HepG2 (cell line): Measurements from ENCODE around the gene MEGF6.

ENCODE experiments used
- ARID2 ChIP-seq: sonication (generic); formaldehyde crosslinking; IDR thresholded peaks from 2 replicates; pipeline ENCODE4 v1.8.1; 2022; ENCODE audit warnings: mild to moderate bottlenecking, missing genetic modification reagents, borderline replicate concordance
- CEBPB ChIP-seq: IDR thresholded peaks from 2 replicates; pipeline ENCODE4 v1.6.1; 2011; ENCODE audit warnings: low read depth, low read length, improper control_type of control experiment, borderline replicate concordance
- MXI1 ChIP-seq: IDR thresholded peaks from 3 replicates; pipeline ENCODE4 v1.6.1; 2012; ENCODE audit warnings: low read depth, low read length, inconsistent platforms, borderline replicate concordance
- SNRNP70 ChIP-seq: fragments of 200-400 bp; formaldehyde crosslinking; IDR thresholded peaks from 2 replicates; pipeline ENCODE4 v1.6.1; 2017; ENCODE audit warnings: mild to moderate bottlenecking, low read depth, low read length, moderate library complexity
- TAF1 ChIP-seq: sonication (generic); formaldehyde crosslinking; IDR thresholded peaks from 2 replicates; pipeline ENCODE4 v1.4.0; 2020; ENCODE audit warnings: missing genetic modification reagents
- TCF12 ChIP-seq, 2 experiments: fragments of 450-650 bp in 1 of 2; sonication (generic) in 1 of 2; formaldehyde crosslinking in 1 of 2; IDR thresholded peaks; 2 replicates each; pipeline versions ENCODE4 v1.6.1 to v1.8.0; 2017 to 2022; ENCODE audit warnings: antibody characterized with exemption in 1 of 2, mild to moderate bottlenecking in 1 of 2, missing genetic modification reagents in 1 of 2, moderate library complexity in 1 of 2
- ZNF121 ChIP-seq: sonication (generic); formaldehyde crosslinking; IDR thresholded peaks from 2 replicates; pipeline ENCODE4 v1.5.0; 2020; ENCODE audit warnings: mild to moderate bottlenecking, missing genetic modification reagents
- ZNF484 ChIP-seq: sonication (generic); formaldehyde crosslinking; IDR thresholded peaks from 2 replicates; pipeline ENCODE4 v1.5.1; 2020; ENCODE audit warnings: mild to moderate bottlenecking, low read depth, missing genetic modification reagents, borderline replicate concordance
- ZNF768 ChIP-seq: sonication (generic); formaldehyde crosslinking; IDR thresholded peaks from 2 replicates; pipeline ENCODE4 v1.4.0; 2020; ENCODE audit warnings: missing genetic modification reagents
- TF ChIP-seq, protein P1 (sequence below), 2 experiments: IDR thresholded peaks; 2 replicates each; pipeline ENCODE4 v1.6.1; 2011 to 2012; ENCODE audit warnings: low read length in 2 of 2, borderline replicate concordance in 1 of 2, low read depth in 1 of 2, mild to moderate bottlenecking in 1 of 2, moderate library complexity in 1 of 2
- TF ChIP-seq, protein P2 (sequence below): sonication (generic); formaldehyde crosslinking; IDR thresholded peaks from 2 replicates; pipeline ENCODE4 v1.4.0; 2020; ENCODE audit warnings: missing genetic modification reagents, borderline replicate concordance
- TF ChIP-seq, protein P3 (sequence below): sonication (generic); formaldehyde crosslinking; IDR thresholded peaks from 2 replicates; pipeline ENCODE4 v1.5.0; 2020; ENCODE audit warnings: mild to moderate bottlenecking, missing genetic modification reagents, moderate library complexity
- TF ChIP-seq, protein P4 (sequence below): sonication (generic); formaldehyde crosslinking; IDR thresholded peaks from 2 replicates; pipeline ENCODE4 v1.8.1; 2023; ENCODE audit warnings: mild to moderate bottlenecking, moderate library complexity, missing genetic modification reagents

DNA sequence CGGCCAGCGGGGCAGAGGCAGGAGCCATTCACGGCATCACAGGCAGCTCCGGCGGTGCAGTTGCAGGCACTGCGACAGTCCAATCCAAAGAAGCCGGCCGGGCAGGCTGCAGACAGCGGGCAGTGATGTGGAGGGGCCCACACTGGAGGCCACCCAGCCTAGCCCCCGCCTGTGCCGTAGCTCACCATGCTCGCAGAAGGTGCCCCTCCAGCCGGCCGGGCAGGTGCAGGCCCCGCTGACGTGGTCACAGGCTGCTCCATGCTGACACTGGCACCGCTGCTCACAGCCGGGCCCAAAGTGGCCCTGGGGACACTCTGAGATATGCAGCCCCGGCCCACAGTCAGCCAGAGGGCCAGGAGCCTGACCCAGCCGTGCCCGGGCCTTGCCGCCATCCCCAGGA is 111.7 kb downstream of the MEGF6 start:
- TF ChIP-seq TAF1 (CRISPR knock-in tag) = no peak
- no peak for TF ChIP-seq ZNF484 (CRISPR knock-in tag)
- TF ChIP-seq, protein P1, sequence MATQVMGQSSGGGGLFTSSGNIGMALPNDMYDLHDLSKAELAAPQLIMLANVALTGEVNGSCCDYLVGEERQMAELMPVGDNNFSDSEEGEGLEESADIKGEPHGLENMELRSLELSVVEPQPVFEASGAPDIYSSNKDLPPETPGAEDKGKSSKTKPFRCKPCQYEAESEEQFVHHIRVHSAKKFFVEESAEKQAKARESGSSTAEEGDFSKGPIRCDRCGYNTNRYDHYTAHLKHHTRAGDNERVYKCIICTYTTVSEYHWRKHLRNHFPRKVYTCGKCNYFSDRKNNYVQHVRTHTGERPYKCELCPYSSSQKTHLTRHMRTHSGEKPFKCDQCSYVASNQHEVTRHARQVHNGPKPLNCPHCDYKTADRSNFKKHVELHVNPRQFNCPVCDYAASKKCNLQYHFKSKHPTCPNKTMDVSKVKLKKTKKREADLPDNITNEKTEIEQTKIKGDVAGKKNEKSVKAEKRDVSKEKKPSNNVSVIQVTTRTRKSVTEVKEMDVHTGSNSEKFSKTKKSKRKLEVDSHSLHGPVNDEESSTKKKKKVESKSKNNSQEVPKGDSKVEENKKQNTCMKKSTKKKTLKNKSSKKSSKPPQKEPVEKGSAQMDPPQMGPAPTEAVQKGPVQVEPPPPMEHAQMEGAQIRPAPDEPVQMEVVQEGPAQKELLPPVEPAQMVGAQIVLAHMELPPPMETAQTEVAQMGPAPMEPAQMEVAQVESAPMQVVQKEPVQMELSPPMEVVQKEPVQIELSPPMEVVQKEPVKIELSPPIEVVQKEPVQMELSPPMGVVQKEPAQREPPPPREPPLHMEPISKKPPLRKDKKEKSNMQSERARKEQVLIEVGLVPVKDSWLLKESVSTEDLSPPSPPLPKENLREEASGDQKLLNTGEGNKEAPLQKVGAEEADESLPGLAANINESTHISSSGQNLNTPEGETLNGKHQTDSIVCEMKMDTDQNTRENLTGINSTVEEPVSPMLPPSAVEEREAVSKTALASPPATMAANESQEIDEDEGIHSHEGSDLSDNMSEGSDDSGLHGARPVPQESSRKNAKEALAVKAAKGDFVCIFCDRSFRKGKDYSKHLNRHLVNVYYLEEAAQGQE (IDR thresholded peaks at IDR 0.05; ENCODE audit: borderline replicate concordance in 1 of 2, low read depth in 1 of 2, low read length in 2 of 2) = no peak
- TF ChIP-seq, protein P2, sequence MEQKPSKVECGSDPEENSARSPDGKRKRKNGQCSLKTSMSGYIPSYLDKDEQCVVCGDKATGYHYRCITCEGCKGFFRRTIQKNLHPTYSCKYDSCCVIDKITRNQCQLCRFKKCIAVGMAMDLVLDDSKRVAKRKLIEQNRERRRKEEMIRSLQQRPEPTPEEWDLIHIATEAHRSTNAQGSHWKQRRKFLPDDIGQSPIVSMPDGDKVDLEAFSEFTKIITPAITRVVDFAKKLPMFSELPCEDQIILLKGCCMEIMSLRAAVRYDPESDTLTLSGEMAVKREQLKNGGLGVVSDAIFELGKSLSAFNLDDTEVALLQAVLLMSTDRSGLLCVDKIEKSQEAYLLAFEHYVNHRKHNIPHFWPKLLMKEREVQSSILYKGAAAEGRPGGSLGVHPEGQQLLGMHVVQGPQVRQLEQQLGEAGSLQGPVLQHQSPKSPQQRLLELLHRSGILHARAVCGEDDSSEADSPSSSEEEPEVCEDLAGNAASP (CRISPR knock-in tag) = no peak
- no peak for TF ChIP-seq SNRNP70
- TF ChIP-seq, protein P3, sequence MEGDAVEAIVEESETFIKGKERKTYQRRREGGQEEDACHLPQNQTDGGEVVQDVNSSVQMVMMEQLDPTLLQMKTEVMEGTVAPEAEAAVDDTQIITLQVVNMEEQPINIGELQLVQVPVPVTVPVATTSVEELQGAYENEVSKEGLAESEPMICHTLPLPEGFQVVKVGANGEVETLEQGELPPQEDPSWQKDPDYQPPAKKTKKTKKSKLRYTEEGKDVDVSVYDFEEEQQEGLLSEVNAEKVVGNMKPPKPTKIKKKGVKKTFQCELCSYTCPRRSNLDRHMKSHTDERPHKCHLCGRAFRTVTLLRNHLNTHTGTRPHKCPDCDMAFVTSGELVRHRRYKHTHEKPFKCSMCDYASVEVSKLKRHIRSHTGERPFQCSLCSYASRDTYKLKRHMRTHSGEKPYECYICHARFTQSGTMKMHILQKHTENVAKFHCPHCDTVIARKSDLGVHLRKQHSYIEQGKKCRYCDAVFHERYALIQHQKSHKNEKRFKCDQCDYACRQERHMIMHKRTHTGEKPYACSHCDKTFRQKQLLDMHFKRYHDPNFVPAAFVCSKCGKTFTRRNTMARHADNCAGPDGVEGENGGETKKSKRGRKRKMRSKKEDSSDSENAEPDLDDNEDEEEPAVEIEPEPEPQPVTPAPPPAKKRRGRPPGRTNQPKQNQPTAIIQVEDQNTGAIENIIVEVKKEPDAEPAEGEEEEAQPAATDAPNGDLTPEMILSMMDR = no peak
- no peak for TF ChIP-seq ZNF121 (CRISPR knock-in tag)
- no peak for TF ChIP-seq TCF12 (IDR thresholded peaks at IDR 0.05)
- no peak for TF ChIP-seq TCF12 (CRISPR knock-in tag; IDR thresholded peaks at IDR 0.05)
- no peak for TF ChIP-seq CEBPB
- TF ChIP-seq, protein P4, sequence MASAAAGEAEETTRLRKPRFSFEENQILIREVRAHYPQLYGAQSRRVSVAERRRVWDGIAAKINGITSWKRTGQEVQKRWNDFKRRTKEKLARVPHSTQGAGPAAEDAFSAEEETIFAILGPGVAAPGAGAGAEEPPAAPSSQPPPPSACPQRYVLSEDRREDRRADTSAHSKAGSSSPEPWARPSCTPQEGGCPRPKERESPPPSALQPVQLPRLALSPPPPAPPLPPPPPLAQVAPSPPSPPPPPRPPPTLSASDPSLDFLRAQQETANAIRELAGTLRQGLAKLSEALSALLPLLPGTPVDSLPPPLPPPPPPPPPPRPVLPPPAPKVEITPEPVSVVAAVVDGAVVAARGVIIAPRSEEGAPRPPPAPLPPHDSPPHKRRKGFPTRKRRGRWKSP (CRISPR knock-in tag) = no peak
- no peak for TF ChIP-seq MXI1
- no peak for TF ChIP-seq ARID2
- no peak for TF ChIP-seq ZNF768 (CRISPR knock-in tag)
